GM12864 (cell line): ENCODE data around the gene APBA1.

Source experiments
- DNase-seq: peaks from one replicate; pipeline ENCODE4 v3.0.0-alpha.2; 2011; ENCODE audit warnings: low read depth
- H3K4me3 ChIP-seq: 2 replicates; pipeline ENCODE4 v1.5.1; 2011; ENCODE audit warnings: mild to moderate bottlenecking, low read depth, low read length, control low read depth
- CTCF ChIP-seq: IDR thresholded peaks from 2 replicates; pipeline ENCODE4 v1.5.1; 2011; ENCODE audit warnings: low read depth, mild to moderate bottlenecking, moderate library complexity, low read length, control low read depth, inconsistent platforms; ENCODE audit errors: missing control alignments

Gene APBA1

GRCh38 chr9:69574057-69574456 lies 98.1 kb downstream of the APBA1 start:
- no peak for TF ChIP-seq CTCF
- no peak overlapping the region for H3K4me3 ChIP-seq
- no peak for DNase-seq

GRCh38 chr9:69573651-69574050 lies 98.5 kb downstream of the APBA1 start:
- H3K4me3 ChIP-seq, result no peak overlapping the region
- DNase-seq, result no peak
- no peak for TF ChIP-seq CTCF

- DNase-seq, result no peak
- TF ChIP-seq CTCF, result no peak
- H3K4me3 ChIP-seq, result no peak overlapping the region
Measured at GRCh38 chr9:69572611-69573010, 99.6 kb downstream of the APBA1 start.

GRCh38 chr9:69571032-69571431 lies 101.1 kb downstream of the APBA1 start:
- no peak for TF ChIP-seq CTCF
- DNase-seq, result no peak
- no peak overlapping the region for H3K4me3 ChIP-seq

GRCh38 chr9:69569738-69570451 lies 102.3 kb downstream of the APBA1 start:
- TF ChIP-seq CTCF, result no peak
- DNase-seq, result no peak
- H3K4me3 ChIP-seq, result no peak overlapping the region

GRCh38 chr9:69564557-69564956 lies 107.6 kb downstream of the APBA1 start:
- TF ChIP-seq CTCF, result no peak
- DNase-seq, result no peak
- no peak overlapping the region for H3K4me3 ChIP-seq

GRCh38 chr9:69559126-69559525 lies 113.0 kb downstream of the APBA1 start:
- DNase-seq, result no peak
- TF ChIP-seq CTCF, result no peak
- no peak overlapping the region for H3K4me3 ChIP-seq
